Prostate gland (tissue), 2 donors: ENCODE results near the gene LPAR1. TPM values are rescaled to one million over a fixed set of nuclear protein-coding genes. Genes with fewer than 3 reads are reported as not detected.

Source experiments
- DNase-seq: peaks from one replicate; pipeline ENCODE4 v3.0.0-alpha.2; 2019; ENCODE audit warnings: low spot score
- H3K27ac ChIP-seq, 2 donors: fragments of 200-600 bp; sonication (generic); 2 replicates each; pipeline ENCODE4 v1.5.1; 2017 to 2019
- H3K27me3 ChIP-seq: fragments of 200-600 bp; sonication (generic); replicated peaks from 2 replicates; pipeline ENCODE4 v1.5.1; 2019; ENCODE audit not compliant: insufficient read depth
- H3K36me3 ChIP-seq, 2 donors: fragments of 200-600 bp; sonication (generic); 1 replicate in 1 of 2; 2 replicates in 1 of 2; pipeline versions ENCODE4 v1.5.1 to v1.8.1; 2017 to 2019
- H3K4me1 ChIP-seq: fragments of 200-600 bp; sonication (generic); replicated peaks from 2 replicates; pipeline ENCODE4 v1.5.1; 2019
- H3K4me3 ChIP-seq, 2 donors: fragments of 200-600 bp; sonication (generic); 2 replicates each; pipeline ENCODE4 v1.5.1; 2017 to 2019
- H3K9me3 ChIP-seq: fragments of 200-600 bp; sonication (generic); 2 replicates; pipeline ENCODE4 v1.5.1; 2017
- CTCF ChIP-seq, 4 experiments: fragments of 200-600 bp in 2 of 4; fragments of 450-650 bp in 2 of 4; sonication (generic) in 2 of 4; IDR thresholded peaks; 1 replicate in 3 of 4; 2 replicates in 1 of 4; pipeline ENCODE4 v1.5.1; 2016 to 2019; ENCODE audit warnings: antibody characterized with exemption in 4 of 4, mild to moderate bottlenecking in 2 of 4, moderate library complexity in 2 of 4
- POLR2A ChIP-seq: fragments of 450-650 bp; IDR thresholded peaks from one replicate; pipeline ENCODE4 v1.6.1; 2016; ENCODE audit warnings: antibody characterized with exemption, mild to moderate bottlenecking
- POLR2AphosphoS5 ChIP-seq: sonication (generic); formaldehyde crosslinking; IDR thresholded peaks from one replicate; pipeline ENCODE4 v1.6.1; 2017; ENCODE audit warnings: antibody characterized with exemption
- WGBS: methylation state at CpG from one replicate; pipeline ENCODE4 v1.1.5; 2018; 5-methylcytosine and 5-hydroxymethylcytosine counted together
- intact Hi-C: fragments of 100-400 bp; cut with DNase I; formaldehyde crosslinking; loops from one replicate; pipeline ENCODE4 v1.14.2; 2022
- total RNA-seq, 2 donors: library from RNA; depleted of rRNA; stranded (reverse); fragments of >200 nt; gene quantifications; one replicate each; pipeline ENCODE4 v1.1.0, GENCODE V29; 2016

The LPAR1 gene
- total RNA-seq, 2 donors from 2014 or later = 10.8 to 29.2 TPM

- no peak overlapping the region for H3K4me3 ChIP-seq
- no peaks in the 10 kb centered on the region for H3K4me1 ChIP-seq
- WGBS = 77% methylated on average over 9 of the region's 9 CpGs
- H3K36me3 ChIP-seq = no peaks in the 10 kb centered on the region
- TF ChIP-seq POLR2A (no peak), POLR2AphosphoS5 (no peak), CTCF (IDR thresholded peaks at IDR 0.05) (no peak)
- H3K27ac ChIP-seq = no peak overlapping the region
- H3K27me3 ChIP-seq = no peaks in the 10 kb centered on the region
- intact Hi-C loops = no loop called here
- no peaks in the 10 kb centered on the region for H3K9me3 ChIP-seq
- no peak for DNase-seq
Observed at GRCh38 chr9:110996436-110997220, 41.6 kb downstream of the LPAR1 start.

DNA sequence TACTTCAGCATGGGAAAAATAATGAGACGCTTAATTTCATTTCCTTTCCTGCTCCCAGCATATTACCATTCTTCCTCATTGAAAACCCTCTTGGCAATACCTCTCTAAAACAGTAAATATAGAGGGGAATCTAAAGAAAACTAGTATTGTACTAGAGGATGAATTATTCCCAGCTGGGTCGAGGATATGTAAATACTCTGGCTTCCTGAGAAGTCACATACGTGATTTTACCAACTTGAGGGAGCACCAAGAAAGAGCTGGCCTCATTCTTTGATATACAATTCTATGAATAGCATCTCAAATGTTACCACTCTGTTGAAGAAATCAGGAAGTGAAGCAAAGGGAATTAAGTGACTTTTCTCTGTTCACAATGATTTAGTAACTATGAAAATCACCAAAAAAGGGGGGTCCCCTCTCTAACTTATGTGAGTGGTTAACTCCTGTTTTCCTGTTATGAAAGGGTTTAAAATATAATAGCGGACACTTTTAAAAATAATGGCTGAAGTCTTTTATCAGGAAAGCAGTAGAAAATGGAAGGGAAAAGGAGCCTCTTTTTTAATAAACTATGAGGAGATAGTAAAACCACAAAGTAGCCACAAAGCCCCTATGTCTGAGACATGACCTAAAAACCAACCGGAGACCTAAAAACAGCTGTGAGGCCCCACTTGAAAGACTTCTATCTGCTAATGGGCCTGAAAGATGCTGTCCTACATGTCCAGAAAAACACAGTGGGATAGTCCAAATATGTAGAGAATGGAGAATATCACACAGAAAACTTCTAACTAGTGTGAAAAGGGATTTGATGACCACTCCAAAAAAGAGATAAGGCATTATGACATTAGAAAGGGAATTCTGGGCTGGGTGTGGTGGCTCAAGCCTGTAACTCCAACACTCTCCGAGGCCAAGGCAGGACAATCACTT is 42.6 kb downstream of the LPAR1 start:
- 69% methylated on average over 6 of the region's 6 CpGs for WGBS
- TF ChIP-seq POLR2A (no peak), CTCF (IDR thresholded peaks at IDR 0.05) (no peak), POLR2AphosphoS5 (no peak)
- intact Hi-C loops = no loop called here
- no peaks in the 10 kb centered on the region for H3K27me3 ChIP-seq
- no peak for DNase-seq
- H3K36me3 ChIP-seq = no peaks in the 10 kb centered on the region
- H3K4me1 ChIP-seq = no peaks in the 10 kb centered on the region
- H3K9me3 ChIP-seq = no peaks in the 10 kb centered on the region
- H3K27ac ChIP-seq = no peak overlapping the region
- H3K4me3 ChIP-seq = no peak overlapping the region

- WGBS = 62% methylated on average over 4 of the region's 4 CpGs
- no peaks in the 10 kb centered on the region for H3K36me3 ChIP-seq
- no peak overlapping the region for H3K27ac ChIP-seq
- H3K4me3 ChIP-seq = no peak overlapping the region
- H3K9me3 ChIP-seq = no peaks in the 10 kb centered on the region
- no peaks in the 10 kb centered on the region for H3K4me1 ChIP-seq
- DNase-seq = no peak
- no peak for TF ChIP-seq CTCF (IDR thresholded peaks at IDR 0.05)
- TF ChIP-seq POLR2AphosphoS5 = peak; percentile 6
- intact Hi-C loops = no loop called here
- H3K27me3 ChIP-seq = no peaks in the 10 kb centered on the region
Observed at GRCh38 chr9:110994771-110995241, 43.5 kb downstream of the LPAR1 start.

- Histone ChIP-seq H3K27ac (no peak overlapping the region), H3K9me3 (no peaks in the 10 kb centered on the region), H3K4me3 (no peak overlapping the region), H3K36me3 (no peaks in the 10 kb centered on the region), H3K4me1 (no peaks in the 10 kb centered on the region), H3K27me3 (no peaks in the 10 kb centered on the region)
- WGBS = 89% methylated on average over 2 of the region's 2 CpGs
- no peak for DNase-seq
- no peak for TF ChIP-seq CTCF (IDR thresholded peaks at IDR 0.05)
- no peak for TF ChIP-seq POLR2A
- TF ChIP-seq POLR2AphosphoS5 = no peak
- intact Hi-C loops = no loop called here
Observed at GRCh38 chr9:110990481-110990880, 47.8 kb downstream of the LPAR1 start.
